ENCODE measurements around the gene FOXC2.
A peak's percentile ranks its signal among the peaks of the same experiment; 100 is the strongest.

The FOXC2 gene

GRCh38 chr16:86533767-86534351, 32.8 kb upstream of the FOXC2 start:
- no peak for DNase-seq

GRCh38 chr16:86534779-86535615, 31.6 kb upstream of the FOXC2 start:
- no peak for DNase-seq

DNA sequence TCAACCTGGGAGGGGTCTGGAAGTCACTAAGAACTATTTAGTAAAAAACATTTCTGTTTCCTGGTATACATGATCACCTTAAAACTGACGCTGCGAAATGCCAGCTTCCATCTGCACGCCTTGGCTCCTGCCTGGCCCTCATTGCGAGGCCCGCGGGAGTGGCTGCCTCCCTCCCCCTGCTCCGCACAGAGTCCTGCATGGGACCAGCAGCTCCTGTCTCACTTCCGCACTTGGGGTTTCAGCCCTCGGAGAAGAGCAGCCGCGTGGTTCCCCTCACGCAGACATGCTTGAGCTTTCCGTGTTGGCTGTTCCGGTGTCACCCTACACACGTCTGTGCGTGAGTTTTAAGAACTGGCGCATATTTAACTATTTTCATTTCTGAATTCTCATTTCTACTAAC, 30.0 kb upstream of the FOXC2 start:
- no peak for DNase-seq

GRCh38 chr16:86537486-86537885, 29.1 kb upstream of the FOXC2 start:
- no peak for DNase-seq

DNA sequence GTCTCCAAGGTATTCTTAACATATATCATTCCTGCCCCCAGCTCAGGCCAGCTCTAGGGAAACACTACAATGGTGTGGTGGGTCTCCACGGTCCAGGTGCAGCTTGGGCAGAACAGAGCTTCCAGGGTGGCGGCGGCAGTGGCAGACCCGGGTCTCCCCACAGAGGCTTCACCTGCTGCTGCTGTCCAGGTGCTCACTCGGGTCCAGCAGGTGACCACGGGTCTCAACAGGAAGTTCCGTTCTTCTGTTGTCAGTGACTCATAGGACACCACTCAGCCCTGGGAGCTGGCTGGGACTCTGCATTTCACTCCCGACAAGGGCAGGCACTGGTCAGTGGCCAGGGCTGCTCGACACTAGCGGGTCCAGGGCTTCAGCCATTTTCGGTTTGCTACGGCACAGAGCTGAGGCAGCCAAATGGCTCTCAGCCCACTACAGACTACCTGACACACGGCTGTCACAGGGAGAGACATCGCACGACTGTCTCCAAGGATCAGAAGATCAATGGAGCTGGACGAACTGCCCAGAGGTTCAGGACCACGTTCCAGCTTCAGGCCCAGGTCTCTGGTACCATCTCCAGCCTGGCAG, 28.3 kb upstream of the FOXC2 start:
- no peak for DNase-seq

- no peak for DNase-seq
These were observed 25.7 kb upstream of the FOXC2 start for GRCh38 chr16:86540894-86541293.

GRCh38 chr16:86541560-86541959, 25.1 kb upstream of the FOXC2 start:
- DNase-seq = no peak

DNA sequence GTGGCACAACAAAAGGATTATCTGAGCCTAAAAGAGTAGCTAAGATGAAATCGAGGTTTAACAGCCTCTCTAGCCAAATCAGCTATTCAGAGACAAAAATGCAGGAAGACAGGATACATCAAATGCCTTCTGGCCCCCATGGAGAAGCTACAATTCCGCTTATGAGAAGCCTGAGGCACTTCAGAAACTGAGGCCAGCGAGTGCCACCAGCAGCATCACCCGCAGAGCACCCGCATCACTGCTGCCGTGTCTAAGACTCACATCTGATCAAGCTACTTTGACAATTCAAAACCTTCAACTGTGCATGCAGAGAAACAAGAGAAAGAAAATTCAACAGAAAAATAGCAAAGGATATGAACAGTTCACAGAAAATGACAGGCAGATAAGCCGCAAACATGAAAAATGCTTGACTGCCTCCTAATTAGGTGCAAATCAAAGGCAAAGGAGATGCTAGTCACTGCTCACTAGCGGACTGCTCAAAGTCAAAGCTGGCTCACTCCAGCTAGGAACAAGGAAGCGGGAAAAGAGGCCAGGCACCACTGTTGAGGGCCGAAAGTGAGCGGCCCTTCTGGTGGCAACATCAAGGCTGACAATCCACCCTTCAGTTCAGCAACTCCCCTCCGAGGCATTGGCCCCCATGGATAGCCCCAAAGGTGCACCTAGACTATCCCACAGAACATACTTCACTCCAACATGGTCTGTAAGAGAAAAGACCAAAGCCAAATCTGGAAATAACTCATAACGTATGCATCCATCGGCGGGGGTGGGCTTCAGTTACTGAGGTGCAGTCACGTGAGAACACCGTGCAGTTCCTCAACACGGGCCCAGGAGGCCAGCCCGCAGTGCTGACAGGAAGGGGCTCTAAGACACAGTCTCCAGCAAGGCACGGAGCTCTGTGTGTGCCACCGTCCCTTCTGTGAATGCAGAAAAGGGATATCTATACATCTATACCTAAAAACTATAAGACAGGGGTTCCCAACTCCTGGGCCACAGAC, 23.6 kb upstream of the FOXC2 start:
- DNase-seq = no peak

DNA sequence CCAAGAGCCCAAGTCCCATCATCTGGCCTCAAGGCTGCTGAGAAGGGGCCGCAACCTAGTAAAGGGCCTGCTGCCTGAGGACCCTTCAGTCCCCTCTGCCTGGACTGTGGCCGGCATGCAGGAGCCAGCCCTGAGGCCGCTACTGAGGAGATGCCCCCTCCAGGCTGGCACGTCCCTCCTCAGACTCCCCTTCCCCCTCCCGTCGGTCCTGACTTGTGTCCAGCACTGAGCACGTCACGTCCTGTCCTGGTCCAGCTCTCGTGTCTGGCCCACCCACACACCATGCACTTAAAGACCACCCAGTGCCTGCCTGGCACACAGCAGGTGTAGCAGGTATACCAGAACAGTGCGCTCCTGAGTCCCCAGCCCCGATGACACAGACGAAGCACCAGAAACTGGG, 21.1 kb upstream of the FOXC2 start:
- no peak for DNase-seq

DNA sequence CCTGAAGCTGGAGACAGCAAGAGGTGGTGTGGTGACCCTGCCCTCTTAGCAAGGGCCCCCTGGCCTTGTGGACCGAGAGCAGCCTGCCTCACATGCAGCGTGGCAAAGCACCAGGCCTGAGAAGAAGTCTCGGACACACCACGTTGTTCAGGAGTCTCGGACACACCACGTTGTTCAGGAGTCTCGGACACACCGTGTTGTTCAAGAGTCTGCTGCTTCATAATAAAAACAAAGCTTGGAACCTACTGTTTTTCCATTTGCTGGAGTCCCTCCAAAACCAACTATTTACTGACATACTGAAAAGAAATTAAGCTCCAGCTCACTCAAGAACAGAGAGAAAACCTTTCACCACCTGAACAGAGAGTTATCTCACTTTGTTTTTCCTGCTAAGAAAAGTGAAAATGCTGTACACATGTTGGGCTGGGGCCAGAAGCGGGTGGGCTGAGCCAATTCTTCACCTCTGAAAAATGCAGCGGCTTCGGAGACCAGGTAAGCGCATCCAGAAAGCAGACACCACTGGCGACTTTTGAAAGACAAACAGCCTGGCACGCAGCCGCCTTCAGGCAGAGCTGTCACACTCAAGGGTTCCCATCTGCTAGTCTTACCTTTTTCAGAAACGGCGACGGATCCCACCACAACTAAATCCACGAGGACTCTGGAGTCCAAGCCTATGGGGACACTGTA, 20.5 kb upstream of the FOXC2 start:
- DNase-seq = no peak

DNA sequence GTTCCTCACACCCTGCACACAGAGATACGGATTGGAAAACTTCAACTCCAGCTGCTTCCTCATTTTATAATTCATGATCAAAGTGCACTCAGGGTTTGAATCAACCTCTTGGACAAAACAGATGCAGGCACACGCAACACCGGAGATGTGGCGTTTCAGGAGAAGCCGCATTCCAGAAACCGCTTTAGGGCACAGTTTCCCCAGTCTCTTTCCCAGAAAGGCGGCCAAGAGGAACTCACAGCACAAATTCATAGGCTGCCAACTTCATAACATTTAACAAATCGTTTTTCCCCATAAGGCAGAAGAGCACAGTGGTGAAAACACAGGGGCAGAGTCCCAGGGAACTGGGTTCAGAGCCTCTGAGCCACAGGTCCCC, 20.0 kb upstream of the FOXC2 start:
- DNase-seq = no peak

DNA sequence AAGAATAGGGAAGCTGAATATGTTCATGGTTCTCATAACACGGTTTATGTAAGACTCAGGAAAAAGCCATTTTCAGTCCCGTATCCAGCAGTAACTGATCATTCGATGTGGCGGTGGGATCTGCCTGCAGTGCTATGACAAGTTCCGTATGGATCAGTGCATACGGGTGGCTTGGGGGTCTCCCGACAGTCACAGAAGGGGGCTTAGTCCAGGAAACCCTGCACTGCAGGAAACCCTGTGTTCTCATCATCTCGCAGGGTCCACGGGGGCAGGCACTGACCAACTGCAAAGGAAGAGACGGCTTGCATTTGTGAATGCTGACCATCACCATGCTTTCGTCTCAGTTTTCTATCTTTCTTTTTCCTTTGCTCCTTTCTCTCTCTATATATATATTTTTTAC, 19.3 kb upstream of the FOXC2 start:
- DNase-seq = no peak

DNA sequence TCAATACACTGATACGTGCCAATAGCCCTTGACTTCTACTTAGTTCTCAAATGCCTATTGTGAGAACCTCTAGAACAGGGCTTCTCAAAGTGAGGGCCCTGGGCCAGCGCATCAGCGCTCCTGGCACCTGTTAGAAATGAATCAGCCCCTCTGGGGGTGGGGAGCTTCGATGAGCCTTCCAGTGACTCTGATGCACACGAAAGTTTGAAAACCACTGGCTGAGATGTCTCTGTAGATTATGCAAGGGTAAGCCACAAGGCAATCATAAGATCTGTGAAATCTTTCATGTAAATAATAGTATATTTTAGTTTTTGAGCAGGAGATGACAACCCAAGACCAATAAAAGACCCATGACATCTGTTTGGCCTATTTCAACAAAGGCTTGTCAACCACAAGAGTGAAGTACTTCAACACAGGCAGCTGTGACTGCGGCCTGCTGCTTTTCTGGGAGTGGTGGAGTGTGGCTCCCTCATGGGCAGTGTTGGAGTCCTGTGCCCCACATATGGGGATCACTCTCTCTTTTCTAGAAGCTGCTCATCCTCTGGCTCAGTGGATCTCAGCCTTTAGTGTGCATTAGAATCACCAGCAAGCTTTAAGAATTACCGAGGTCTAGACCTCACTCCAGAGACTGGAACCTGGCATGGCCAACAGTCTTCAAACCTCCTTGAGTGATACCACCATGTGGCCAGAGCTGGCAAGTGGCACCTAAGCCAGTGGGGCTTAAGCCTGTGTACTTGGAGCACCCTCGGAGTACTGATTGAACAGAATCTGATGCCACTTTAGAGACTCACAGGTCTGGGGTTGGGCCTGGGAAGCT, 17.3 kb upstream of the FOXC2 start:
- DNase-seq = no peak

DNA sequence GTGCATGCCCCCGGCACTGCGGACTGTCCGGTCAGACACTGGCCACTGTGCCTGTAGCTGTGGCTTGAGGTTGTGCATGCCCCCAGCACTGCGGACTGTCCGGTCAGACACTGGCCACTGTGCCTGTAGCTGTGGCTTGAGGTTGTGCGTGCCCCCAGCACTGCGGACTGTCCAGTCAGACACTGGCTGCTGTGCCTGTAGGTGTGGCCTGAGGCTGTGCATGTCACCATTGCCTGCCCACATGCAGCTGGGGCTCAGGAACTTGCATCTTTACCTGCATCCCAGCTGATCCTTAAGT, 16.8 kb upstream of the FOXC2 start:
- no peak for DNase-seq

GRCh38 chr16:86550281-86550680, 16.3 kb upstream of the FOXC2 start:
- DNase-seq = no peak

GRCh38 chr16:86553356-86553755, 13.3 kb upstream of the FOXC2 start:
- DNase-seq = no peak

- no peak for DNase-seq
These were observed 12.1 kb upstream of the FOXC2 start for GRCh38 chr16:86554599-86554916.

GRCh38 chr16:86554917-86555703, 11.5 kb upstream of the FOXC2 start, which contains the start of gene MTHFSD:
Gene MTHFSD (minus strand): TSS chr16:86555235. CDS start chr16:86555184, 51 bp downstream.
- peak; percentile 93 to 97 for DNase-seq

DNA sequence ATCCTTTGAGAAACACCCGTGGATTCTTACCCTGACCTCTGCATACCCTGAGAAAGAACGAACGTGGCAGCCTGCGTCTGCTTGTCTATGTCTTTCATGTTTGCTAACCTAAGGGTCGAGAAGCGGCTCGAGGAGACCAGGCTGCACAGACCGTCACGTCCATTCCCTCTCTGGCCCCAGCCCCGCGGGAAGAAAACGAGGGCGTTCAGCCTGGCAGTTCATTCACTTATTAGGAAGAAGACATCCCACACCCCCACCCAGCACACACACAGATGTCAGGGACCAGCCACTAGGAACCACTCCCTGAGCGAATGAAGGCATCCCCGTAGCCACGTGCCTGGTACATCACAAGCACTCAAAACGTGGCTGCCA, 10.9 kb upstream of the FOXC2 start:
- DNase-seq = no peak

GRCh38 chr16:86556576-86556975, 10.1 kb upstream of the FOXC2 start:
- DNase-seq = no peak

DNA sequence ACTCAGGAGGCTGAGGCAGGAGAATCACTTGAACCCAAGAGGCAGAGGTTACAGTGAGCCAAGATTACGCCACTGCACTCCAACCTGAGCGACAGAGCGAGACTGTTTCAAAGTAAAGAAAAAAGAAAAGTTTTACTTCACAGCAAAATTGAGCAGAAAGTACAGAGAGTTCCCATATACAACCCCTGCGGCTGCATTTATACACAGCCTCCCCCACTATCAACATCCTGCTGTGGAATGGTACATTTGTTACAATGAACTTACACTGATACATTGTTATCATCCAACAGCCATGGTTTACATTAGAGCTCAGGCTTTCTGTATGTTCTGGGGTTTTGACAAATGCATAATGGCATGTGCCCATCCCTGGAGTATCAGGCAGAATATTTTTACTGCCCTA, 9.0 kb upstream of the FOXC2 start:
- no peak for DNase-seq
